Endothelial cell of umbilical vein (primary cell): ENCODE data around the gene DOC2B. TPM values are rescaled to one million over a fixed set of nuclear protein-coding genes. Genes with fewer than 3 reads are reported as not detected.

ENCODE experiments used
- BruUV-seq: library from RNA; stranded (reverse); fragments of 400-500 nt; replicated peaks from 2 replicates; lab custom pipeline; 2021; lab: Mats Ljungman, UMichigan
- CTCF ChIA-PET: fragments of 300-600, 350-600 bp; sonication (Branson Sonifier 250); formaldehyde crosslinking; loops from one replicate; lab custom pipeline; 2021; ENCODE audit warnings: antibody characterized with exemption, inconsistent platforms; lab: Charles Lee
- POLR2A ChIA-PET: fragments of 300-600, 350-600 bp; sonication (Branson Sonifier 250); formaldehyde crosslinking; loops from one replicate; lab custom pipeline; 2021; ENCODE audit warnings: antibody characterized with exemption, inconsistent platforms; lab: Charles Lee
- DNase-seq: peaks from one replicate; pipeline ENCODE4 v3.0.0-alpha.2; 2011; ENCODE audit warnings: low read depth, low spot score
- FAIRE-seq: peaks from 2 replicates; lab custom pipeline; 2011; peaks lifted over from hg19 to GRCh38; lab: Jason Lieb, UNC
- H2AFZ ChIP-seq: 2 replicates; pipeline ENCODE4 v1.6.0; 2012; ENCODE audit warnings: low read depth, low read length, control low read depth, inconsistent platforms
- H3K27ac ChIP-seq: 2 replicates; pipeline ENCODE4 v1.5.1; 2011; ENCODE audit warnings: low read depth, mild to moderate bottlenecking, control low read depth, low read length, moderate library complexity; ENCODE audit not compliant: insufficient read depth
- H3K27me3 ChIP-seq, 2 experiments: 2 replicates each; pipeline versions ENCODE4 v1.6.0 to v1.6.1; 2011; ENCODE audit warnings: low read length in 2 of 2, mixed read lengths in 1 of 2; ENCODE audit not compliant: control insufficient read depth in 2 of 2, insufficient read depth in 2 of 2
- H3K36me3 ChIP-seq, 2 experiments: 2 replicates in 1 of 2; 3 replicates in 1 of 2; pipeline ENCODE4 v1.5.1; 2011; ENCODE audit warnings: low read length in 2 of 2, mild to moderate bottlenecking in 1 of 2, moderate library complexity in 1 of 2; ENCODE audit not compliant: control insufficient read depth in 2 of 2, insufficient read depth in 2 of 2; ENCODE audit errors: extremely low read depth in 1 of 2
- H3K4me1 ChIP-seq: 3 replicates; pipeline ENCODE4 v1.5.1; 2011; ENCODE audit warnings: mild to moderate bottlenecking, low read length; ENCODE audit not compliant: control insufficient read depth, insufficient read depth; ENCODE audit errors: extremely low read depth
- H3K4me2 ChIP-seq: 2 replicates; pipeline ENCODE4 v1.6.1; 2011; ENCODE audit warnings: low read length, control low read depth, mixed read lengths; ENCODE audit not compliant: insufficient read depth
- H3K4me3 ChIP-seq, 3 experiments: fragments of 200-600 bp in 1 of 3; sonication (generic), shearing (Covaris generic) in 1 of 3; replicated peaks in 1 of 3; 2 replicates each; pipeline ENCODE4 v1.5.1; 2011 to 2016; ENCODE audit warnings: control low read depth in 3 of 3, low read length in 3 of 3, mild to moderate bottlenecking in 2 of 3, inconsistent platforms in 1 of 3, low read depth in 1 of 3, moderate library complexity in 1 of 3; ENCODE audit not compliant: insufficient read depth in 1 of 3
- H3K79me2 ChIP-seq: 2 replicates; pipeline ENCODE4 v1.6.0; 2012; ENCODE audit warnings: low read length, inconsistent platforms; ENCODE audit not compliant: control insufficient read depth, insufficient read depth
- H3K9ac ChIP-seq: replicated peaks from 2 replicates; pipeline ENCODE3; 2011; ENCODE audit warnings: low read length, control low read depth; ENCODE audit not compliant: insufficient read depth; ENCODE audit errors: extremely low read depth
- H3K9me1 ChIP-seq: replicated peaks from 3 replicates; pipeline ENCODE4 v1.6.0; 2011; ENCODE audit warnings: mild to moderate bottlenecking, low read length; ENCODE audit not compliant: control insufficient read depth, insufficient read depth; ENCODE audit errors: extremely low read depth
- H3K9me3 ChIP-seq: replicated peaks from 2 replicates; pipeline ENCODE4 v1.5.1; 2012; ENCODE audit warnings: low read length, inconsistent platforms; ENCODE audit not compliant: control insufficient read depth, insufficient read depth
- H4K20me1 ChIP-seq: replicated peaks from 2 replicates; pipeline ENCODE3; 2011; ENCODE audit warnings: mild to moderate bottlenecking, low read length; ENCODE audit not compliant: control insufficient read depth, insufficient read depth; ENCODE audit errors: extremely low read depth
- EZH2 ChIP-seq: IDR thresholded peaks from 2 replicates; pipeline ENCODE4 v1.6.1; 2012; ENCODE audit warnings: borderline replicate concordance, low read depth, mild to moderate bottlenecking, moderate library complexity, low read length, inconsistent platforms; ENCODE audit not compliant: severe bottlenecking
- FOS ChIP-seq: IDR thresholded peaks from 2 replicates; pipeline ENCODE4 v1.6.1; 2011; ENCODE audit warnings: mild to moderate bottlenecking, low read length, moderate library complexity, borderline replicate concordance; ENCODE audit not compliant: insufficient read depth
- GATA2 ChIP-seq: IDR thresholded peaks from 2 replicates; pipeline ENCODE4 v1.7.0; 2011; ENCODE audit warnings: low read depth, mild to moderate bottlenecking, moderate library complexity, mixed read lengths, low read length; ENCODE audit not compliant: insufficient read length, insufficient read depth
- JUN ChIP-seq: IDR thresholded peaks from 2 replicates; pipeline ENCODE4 v1.6.1; 2011; ENCODE audit warnings: borderline replicate concordance, low read depth; ENCODE audit not compliant: insufficient read length, insufficient read depth
- MYC ChIP-seq: IDR thresholded peaks from one replicate; pipeline ENCODE4 v1.6.1; 2011; ENCODE audit warnings: mild to moderate bottlenecking, low read depth, low read length
- POLR2A ChIP-seq: IDR thresholded peaks from 2 replicates; pipeline ENCODE4 v1.6.1; 2012; ENCODE audit warnings: low read depth, mild to moderate bottlenecking, control low read depth, low read length
- POLR2AphosphoS5 ChIP-seq: IDR thresholded peaks from 2 replicates; pipeline ENCODE4 v1.6.1; 2012; ENCODE audit warnings: low read depth, mild to moderate bottlenecking, control low read depth, low read length, moderate library complexity; ENCODE audit not compliant: insufficient read depth
- dilution Hi-C: fragments of 300-500 bp; cut with MboI; formaldehyde crosslinking; loops from one replicate; pipeline ENCODE4 v1.15.0; 2019; ENCODE audit warnings: low sequenced_read_pairs; ENCODE audit not compliant: extremely low pct_ligation_motif_present
- intact Hi-C: fragments of 100-400 bp; cut with micrococcal nuclease; formaldehyde crosslinking; loops from one replicate; pipeline ENCODE4 v1.10.0; 2022
- polyA plus RNA-seq, 4 experiments: library from polyadenylated mRNA; depleted of rRNA in 3 of 4; stranded (reverse) in 3 of 4; unstranded in 1 of 4; fragments of >200 nt; gene quantifications; 2 replicates each; pipeline versions ENCODE4 v1.2.1 to v1.2.3, GENCODE V29; 2011 to 2012; ENCODE audit warnings: missing spikeins in 1 of 4
- total RNA-seq: library from RNA; stranded (reverse); gene quantifications from 2 replicates; pipeline ENCODE4 v1.2.3, GENCODE V29; 2021
- TF ChIP-seq, protein P1 (sequence below): IDR thresholded peaks from 2 replicates; pipeline ENCODE4 v1.6.1; 2011; ENCODE audit not compliant: insufficient read depth, insufficient read length
- TF ChIP-seq, protein P2 (sequence below), 2 donors: IDR thresholded peaks; 1 replicate in 1 of 2; 2 replicates in 1 of 2; pipeline ENCODE4 v1.5.1; 2011; ENCODE audit warnings: low read length in 2 of 2, mild to moderate bottlenecking in 2 of 2, moderate library complexity in 2 of 2, control low read depth in 1 of 2, inconsistent platforms in 1 of 2, low read depth in 1 of 2; ENCODE audit not compliant: insufficient read depth in 1 of 2; ENCODE audit errors: extremely low read depth in 1 of 2

The DOC2B gene
- total and polyA plus RNA-seq, 2 donors (not counting 3 experiments of a cell fraction or from before 2014, with no cell fraction given) = 0.10 to 0.22 TPM

DNA sequence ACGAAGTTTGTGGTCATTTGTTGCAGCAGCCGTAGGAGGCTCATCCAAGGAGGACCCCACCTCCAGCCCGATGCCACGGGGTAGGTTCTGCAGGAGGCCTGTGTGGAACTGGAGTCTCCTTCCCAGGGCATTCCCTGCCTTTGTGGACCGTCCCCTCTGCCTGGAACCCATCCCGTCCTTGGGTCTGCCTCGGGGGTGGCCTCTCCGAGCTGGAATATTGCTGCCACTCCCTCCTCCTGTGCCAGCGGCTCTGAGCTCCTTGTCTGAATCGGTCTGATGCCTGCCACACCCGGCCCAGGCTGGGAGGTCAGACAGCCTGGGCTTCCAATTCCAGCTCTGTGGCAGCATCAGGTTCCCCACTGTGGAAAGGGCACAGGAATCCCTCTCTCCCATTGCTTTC is 18.8 kb downstream of the DOC2B start:
- BruUV-seq = no TSS peak
- CTCF ChIA-PET = interaction anchor here (1.5 to 2.3 kb wide), 4 partner anchors 146 to 538 kb away, joined by 5 to 10 read pairs (median 8); no protein-coding TSS in a partner anchor
- no peak overlapping the region for H2AFZ ChIP-seq
- FAIRE-seq = no peak
- dilution Hi-C loops (no loop called here), intact Hi-C loops (no loop called here)
- POLR2A ChIA-PET = no interaction called here
- no peak overlapping the region for H3K4me3 ChIP-seq
- H3K4me2 ChIP-seq = no peak overlapping the region
- H3K4me1 ChIP-seq = no peaks in the 10 kb centered on the region
- no peaks in the 10 kb centered on the region for H3K79me2 ChIP-seq
- H3K27me3 ChIP-seq = no peaks in the 10 kb centered on the region
- no peaks in the 10 kb centered on the region for H3K9me3 ChIP-seq
- DNase-seq = no peak
- no peaks in the 10 kb centered on the region for H3K36me3 ChIP-seq
- TF ChIP-seq JUN (no peak), POLR2A (no peak), FOS (no peak), EZH2 (no peak), MYC (no peak), POLR2AphosphoS5 (no peak), GATA2 (no peak)
- TF ChIP-seq, protein P1, sequence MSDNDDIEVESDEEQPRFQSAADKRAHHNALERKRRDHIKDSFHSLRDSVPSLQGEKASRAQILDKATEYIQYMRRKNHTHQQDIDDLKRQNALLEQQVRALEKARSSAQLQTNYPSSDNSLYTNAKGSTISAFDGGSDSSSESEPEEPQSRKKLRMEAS = no peak
- TF ChIP-seq, protein P2, sequence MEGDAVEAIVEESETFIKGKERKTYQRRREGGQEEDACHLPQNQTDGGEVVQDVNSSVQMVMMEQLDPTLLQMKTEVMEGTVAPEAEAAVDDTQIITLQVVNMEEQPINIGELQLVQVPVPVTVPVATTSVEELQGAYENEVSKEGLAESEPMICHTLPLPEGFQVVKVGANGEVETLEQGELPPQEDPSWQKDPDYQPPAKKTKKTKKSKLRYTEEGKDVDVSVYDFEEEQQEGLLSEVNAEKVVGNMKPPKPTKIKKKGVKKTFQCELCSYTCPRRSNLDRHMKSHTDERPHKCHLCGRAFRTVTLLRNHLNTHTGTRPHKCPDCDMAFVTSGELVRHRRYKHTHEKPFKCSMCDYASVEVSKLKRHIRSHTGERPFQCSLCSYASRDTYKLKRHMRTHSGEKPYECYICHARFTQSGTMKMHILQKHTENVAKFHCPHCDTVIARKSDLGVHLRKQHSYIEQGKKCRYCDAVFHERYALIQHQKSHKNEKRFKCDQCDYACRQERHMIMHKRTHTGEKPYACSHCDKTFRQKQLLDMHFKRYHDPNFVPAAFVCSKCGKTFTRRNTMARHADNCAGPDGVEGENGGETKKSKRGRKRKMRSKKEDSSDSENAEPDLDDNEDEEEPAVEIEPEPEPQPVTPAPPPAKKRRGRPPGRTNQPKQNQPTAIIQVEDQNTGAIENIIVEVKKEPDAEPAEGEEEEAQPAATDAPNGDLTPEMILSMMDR (IDR thresholded peaks at IDR 0.05; ENCODE audit: extremely low read depth in 1 of 2, insufficient read depth in 1 of 2, low read depth in 1 of 2, low read length in 2 of 2) = no peak
- no peak overlapping the region for H3K9ac ChIP-seq
- H4K20me1 ChIP-seq = no peaks in the 10 kb centered on the region
- no peaks in the 10 kb centered on the region for H3K9me1 ChIP-seq
- no peak overlapping the region for H3K27ac ChIP-seq
